ENCODE data around the gene SLC26A11.

DNA sequence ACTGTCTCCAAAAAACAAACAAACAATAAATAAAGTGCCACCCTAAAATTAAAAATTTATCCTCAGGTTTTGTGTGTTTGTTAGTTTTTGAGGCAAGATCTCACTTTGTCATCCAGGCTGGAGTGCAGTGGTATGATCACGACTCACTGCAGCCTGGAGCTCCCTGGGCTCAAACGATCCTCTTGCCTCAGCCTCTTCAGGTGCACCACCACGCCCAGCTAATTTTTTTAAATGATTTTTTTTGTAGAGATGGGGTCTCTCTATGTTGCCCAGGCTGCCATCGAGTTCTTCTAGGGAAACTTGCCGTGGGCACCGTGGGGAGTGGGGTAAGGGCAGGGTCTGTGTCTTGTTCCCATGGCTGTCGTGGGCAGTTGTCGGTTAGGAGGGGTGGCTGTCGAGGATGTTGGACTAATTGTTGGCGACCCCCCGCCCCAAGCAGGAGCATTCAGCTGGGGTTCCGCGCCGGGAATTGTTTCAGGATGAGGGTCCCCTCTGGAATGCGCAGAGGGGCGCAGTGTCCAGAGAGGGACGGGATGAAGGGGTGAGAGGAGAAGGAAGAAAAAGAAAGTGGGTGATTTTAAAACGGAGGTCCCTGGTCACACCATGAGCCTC, 39.3 kb downstream of the SLC26A11 start:
- TF ChIP-seq CTCF (IDR thresholded peaks at IDR 0.05; ENCODE audit: insufficient read depth, low read depth, low read length), result no peak
- no peak for TF ChIP-seq EZH2 (IDR thresholded peaks at IDR 0.05; ENCODE audit: insufficient read depth, low read length)
